ENCODE measurements around the gene RAB11FIP4. TPM values are rescaled to one million over a fixed set of nuclear protein-coding genes. Genes with fewer than 3 reads are reported as not detected.

Gene RAB11FIP4
- total and polyA plus RNA-seq, 2 of the 13 experiments (the other 11 are each of a cell fraction or from before 2014, with no cell fraction given), result 28.0 to 89.3 TPM

GRCh38 chr17:31549525-31550388 is 158.3 kb downstream of the RAB11FIP4 start (continued):
- peak; percentile 48; the same call in 1 of the 2 replicates for TF ChIP-seq ZNF563 (CRISPR knock-in tag; IDR thresholded peaks at IDR 0.05)
- TF ChIP-seq RFX3 (CRISPR knock-in tag; IDR thresholded peaks at IDR 0.05), result no peak
- peak; percentile 49 for TF ChIP-seq IKZF4 (CRISPR knock-in tag; IDR thresholded peaks at IDR 0.05; ENCODE audit: borderline replicate concordance, low read depth, not compliant biosample characterization)
- TF ChIP-seq SP2 (CRISPR knock-in tag; IDR thresholded peaks at IDR 0.05), result no peak
- peak; percentile 96 for TF ChIP-seq ZNF24 (IDR thresholded peaks at IDR 0.05)
- TF ChIP-seq ZNF709 (CRISPR knock-in tag; IDR thresholded peaks at IDR 0.05), result no peak
- no peak; the same call in 1 of the 2 replicates for TF ChIP-seq ZNF280D (CRISPR knock-in tag; IDR thresholded peaks at IDR 0.05)
- TF ChIP-seq HDAC2 (CRISPR knock-in tag; IDR thresholded peaks at IDR 0.05), result peak; percentile 33; the same call in 1 of the 2 replicates
- TF ChIP-seq MXI1 (IDR thresholded peaks at IDR 0.05; ENCODE audit: borderline replicate concordance, low read depth, low read length), result peak; percentile 9; the same call in 1 of the 3 replicates
- peak; percentile 71; the same call in 1 of the 2 replicates for TF ChIP-seq ZNF224 (CRISPR knock-in tag; IDR thresholded peaks at IDR 0.05)
- no peak for TF ChIP-seq ZNF530 (CRISPR knock-in tag; IDR thresholded peaks at IDR 0.05; ENCODE audit: low read depth)
- TF ChIP-seq ZNF441 (CRISPR knock-in tag; IDR thresholded peaks at IDR 0.05; ENCODE audit: borderline replicate concordance), result 0 out of 2 replicates have a peak, but pooled peaks have one; percentile 11
- peak; percentile 31; the same call in 1 of the 2 replicates for TF ChIP-seq ZNF143 (CRISPR knock-in tag; IDR thresholded peaks at IDR 0.05)
- TF ChIP-seq RXRB (CRISPR knock-in tag; IDR thresholded peaks at IDR 0.05; ENCODE audit: borderline replicate concordance), result no peak
- TF ChIP-seq ZNF367 (CRISPR knock-in tag; IDR thresholded peaks at IDR 0.05; ENCODE audit: borderline replicate concordance), result no peak
- TF ChIP-seq ZNF615 (CRISPR knock-in tag; IDR thresholded peaks at IDR 0.05; ENCODE audit: borderline replicate concordance), result peak; percentile 73; the same call in 1 of the 2 replicates
- TF ChIP-seq GATAD2A (CRISPR knock-in tag; IDR thresholded peaks at IDR 0.05), result peak; percentile 68
- no peak for TF ChIP-seq ISX (CRISPR knock-in tag; conservative IDR thresholded peaks at IDR 0.05)
- TF ChIP-seq ZNF546 (CRISPR knock-in tag; conservative IDR thresholded peaks at IDR 0.05), result no peak; the same call in 1 of the 2 replicates
- TF ChIP-seq ARNT2 (CRISPR knock-in tag; IDR thresholded peaks at IDR 0.05; ENCODE audit: low read depth), result peak; percentile 83
- TF ChIP-seq ZNF570 (CRISPR knock-in tag; IDR thresholded peaks at IDR 0.05; ENCODE audit: borderline replicate concordance), result no peak
- TF ChIP-seq FOXK1 (CRISPR knock-in tag; IDR thresholded peaks at IDR 0.05; ENCODE audit: borderline replicate concordance, low read depth), result peak; percentile 41; the same call in 1 of the 2 replicates
- TF ChIP-seq SRF (IDR thresholded peaks at IDR 0.05; ENCODE audit: low read depth, low read length), result no peak
- TF ChIP-seq ZNF777 (CRISPR knock-in tag; IDR thresholded peaks at IDR 0.05), result peak; percentile 65
- TF ChIP-seq ZNF264 (CRISPR knock-in tag; IDR thresholded peaks at IDR 0.05), result no peak; the same call in 1 of the 2 replicates
- no peak for TF ChIP-seq ZSCAN25 (CRISPR knock-in tag; IDR thresholded peaks at IDR 0.05)
- no peak; the same call in 1 of the 2 replicates for TF ChIP-seq BCL3 (CRISPR knock-in tag; IDR thresholded peaks at IDR 0.05)
- TF ChIP-seq XBP1 (CRISPR knock-in tag; IDR thresholded peaks at IDR 0.05), result peak; percentile 70; the same call in 1 of the 2 replicates

All from HepG2 (cell line).